Neural crest cell (in vitro differentiated cells): ENCODE measurements around the gene NEU2. TPM values are rescaled to one million over a fixed set of nuclear protein-coding genes. Genes with fewer than 3 reads are reported as not detected.

Experiments
- DNase-seq: peaks from one replicate; pipeline ENCODE4 v3.0.0; 2021; ENCODE audit warnings: low read depth, mixed read lengths, low spot score
- H3K27ac Mint-ChIP-seq: one replicate; pipeline ENCODE4 v1.8.0; 2021; ENCODE audit warnings: mild to moderate bottlenecking, mixed read lengths; ENCODE audit not compliant: unreplicated experiment
- H3K27me3 Mint-ChIP-seq: 2 replicates; pipeline ENCODE4 v1.8.0; 2021; ENCODE audit warnings: low read depth, mild to moderate bottlenecking, mixed read lengths
- H3K36me3 Mint-ChIP-seq: 2 replicates; pipeline ENCODE4 v1.8.0; 2021; ENCODE audit warnings: low read depth, mild to moderate bottlenecking, mixed read lengths
- H3K4me1 Mint-ChIP-seq: 2 replicates; pipeline ENCODE4 v1.8.0; 2021; ENCODE audit warnings: mixed read lengths
- H3K4me3 Mint-ChIP-seq: one replicate; pipeline ENCODE4 v1.8.0; 2021; ENCODE audit warnings: mild to moderate bottlenecking, mixed read lengths
- H3K9me3 Mint-ChIP-seq: 2 replicates; pipeline ENCODE4 v1.8.0; 2021; ENCODE audit warnings: mixed read lengths
- total RNA-seq: library from RNA; stranded (reverse); gene quantifications from 2 replicates; pipeline ENCODE4 v1.2.1, GENCODE V29; 2021
- TF ChIP-seq, protein P1 (sequence below): fragments of 200-600 bp; sonication (generic); conservative IDR thresholded peaks from 2 replicates; pipeline ENCODE4 v1.5.0; 2021; ENCODE audit warnings: antibody characterized with exemption, mild to moderate bottlenecking

Gene NEU2
- total RNA-seq, 1 donor from 2014 or later: not detected

DNA sequence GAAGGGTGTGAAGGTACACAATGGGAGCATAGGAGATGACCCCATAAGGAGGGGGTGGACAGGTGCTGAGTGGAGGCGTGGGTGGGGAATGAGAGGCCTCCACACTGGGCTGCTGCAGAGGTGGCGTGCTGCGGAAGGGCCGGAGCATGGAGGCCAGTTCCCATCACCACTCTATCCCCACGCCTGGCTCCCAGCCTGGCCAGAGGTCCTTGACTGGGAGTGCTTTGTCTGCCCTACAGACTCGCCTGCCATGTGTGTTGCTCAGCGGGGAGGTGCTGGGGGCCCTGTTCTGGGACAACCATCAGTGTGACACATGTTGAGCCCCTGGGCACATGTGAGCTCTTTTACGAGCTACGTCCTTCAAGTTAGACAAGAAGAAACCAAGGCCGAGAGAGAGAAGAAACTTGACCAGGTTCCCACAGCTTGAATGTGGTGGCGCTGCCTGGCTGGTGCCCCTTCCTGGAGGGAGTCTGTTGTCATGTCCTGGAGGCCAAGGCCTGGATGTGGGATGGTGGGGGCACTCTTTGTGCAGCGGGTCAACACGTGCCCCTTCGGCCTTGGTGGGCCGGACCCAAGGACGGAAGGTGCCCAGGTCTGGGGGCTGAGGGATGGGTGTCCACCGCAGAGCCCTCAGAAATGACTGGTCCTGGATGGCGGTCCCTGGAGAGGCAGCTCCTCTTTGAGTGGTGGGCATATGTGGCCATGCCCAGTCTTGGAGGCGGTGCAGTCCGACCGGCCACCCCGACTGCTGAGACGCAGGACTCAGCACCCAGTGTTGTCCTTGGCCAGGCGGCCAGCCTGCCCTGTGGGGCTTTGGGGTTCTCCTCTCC lies 26.5 kb downstream of the NEU2 start:
- Mint-ChIP-seq H3K27me3 (peaks cover 22% of the 10 kb centered on the region), H3K36me3 (no peaks in the 10 kb centered on the region), H3K4me3 (no peak overlapping the region), H3K9me3 (no peaks in the 10 kb centered on the region), H3K4me1 (peaks cover 24% of the 10 kb centered on the region), H3K27ac (no peak overlapping the region)
- DNase-seq: no peak
- TF ChIP-seq, protein P1, sequence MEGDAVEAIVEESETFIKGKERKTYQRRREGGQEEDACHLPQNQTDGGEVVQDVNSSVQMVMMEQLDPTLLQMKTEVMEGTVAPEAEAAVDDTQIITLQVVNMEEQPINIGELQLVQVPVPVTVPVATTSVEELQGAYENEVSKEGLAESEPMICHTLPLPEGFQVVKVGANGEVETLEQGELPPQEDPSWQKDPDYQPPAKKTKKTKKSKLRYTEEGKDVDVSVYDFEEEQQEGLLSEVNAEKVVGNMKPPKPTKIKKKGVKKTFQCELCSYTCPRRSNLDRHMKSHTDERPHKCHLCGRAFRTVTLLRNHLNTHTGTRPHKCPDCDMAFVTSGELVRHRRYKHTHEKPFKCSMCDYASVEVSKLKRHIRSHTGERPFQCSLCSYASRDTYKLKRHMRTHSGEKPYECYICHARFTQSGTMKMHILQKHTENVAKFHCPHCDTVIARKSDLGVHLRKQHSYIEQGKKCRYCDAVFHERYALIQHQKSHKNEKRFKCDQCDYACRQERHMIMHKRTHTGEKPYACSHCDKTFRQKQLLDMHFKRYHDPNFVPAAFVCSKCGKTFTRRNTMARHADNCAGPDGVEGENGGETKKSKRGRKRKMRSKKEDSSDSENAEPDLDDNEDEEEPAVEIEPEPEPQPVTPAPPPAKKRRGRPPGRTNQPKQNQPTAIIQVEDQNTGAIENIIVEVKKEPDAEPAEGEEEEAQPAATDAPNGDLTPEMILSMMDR: no peak

- no peaks in the 10 kb centered on the region for H3K9me3 Mint-ChIP-seq
- H3K27me3 Mint-ChIP-seq: peaks cover 17% of the 10 kb centered on the region
- no peaks in the 10 kb centered on the region for H3K36me3 Mint-ChIP-seq
- no peak overlapping the region for H3K4me3 Mint-ChIP-seq
- no peak overlapping the region for H3K27ac Mint-ChIP-seq
- no peak for DNase-seq
- TF ChIP-seq, protein P1: no peak
- H3K4me1 Mint-ChIP-seq: peaks cover 24% of the 10 kb centered on the region
Measured at GRCh38 chr2:233059547-233059796, 27.0 kb downstream of the NEU2 start.

- Mint-ChIP-seq H3K36me3 (no peaks in the 10 kb centered on the region), H3K27ac (peak within 1 kb of the TSS; percentile 27), H3K27me3 (peaks cover 12% of the 10 kb centered on the region), H3K4me1 (peaks cover 24% of the 10 kb centered on the region), H3K9me3 (no peaks in the 10 kb centered on the region), H3K4me3 (no peak within 1 kb of the TSS)
- no peak for DNase-seq
- TF ChIP-seq, protein P1: no peak
Measured at GRCh38 chr2:233059797-233060500, 27.5 kb downstream of the NEU2 start, which contains the start of gene INPP5D. TSS of gene INPP5D (plus strand) at chr2:233060342. CDS start at chr2:233060479, 137 bp downstream.

DNA sequence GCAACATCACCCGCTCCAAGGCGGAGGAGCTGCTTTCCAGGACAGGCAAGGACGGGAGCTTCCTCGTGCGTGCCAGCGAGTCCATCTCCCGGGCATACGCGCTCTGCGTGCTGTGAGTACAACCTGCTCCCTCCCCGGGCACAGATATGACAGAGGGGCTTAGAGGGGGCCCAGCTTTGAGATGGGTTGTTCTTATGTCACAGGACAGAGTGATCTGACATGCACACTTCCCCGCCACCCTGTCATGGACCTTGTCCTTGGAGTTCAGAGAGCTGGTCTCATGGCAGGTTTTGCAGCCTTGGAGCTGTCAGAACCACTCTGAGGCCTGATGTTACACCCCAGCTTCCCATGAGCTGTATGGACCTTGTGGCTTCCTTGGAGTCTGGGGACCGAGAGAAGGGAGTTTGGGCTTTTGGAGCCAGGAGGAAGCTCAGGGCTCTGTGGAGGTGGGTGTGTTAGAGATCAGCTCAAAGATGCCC lies 28.1 kb downstream of the NEU2 start:
- DNase-seq: no peak
- Mint-ChIP-seq H3K27me3 (peaks cover 6% of the 10 kb centered on the region), H3K27ac (no peak overlapping the region), H3K9me3 (no peaks in the 10 kb centered on the region), H3K4me1 (peaks cover 24% of the 10 kb centered on the region), H3K4me3 (no peak overlapping the region), H3K36me3 (no peaks in the 10 kb centered on the region)
- TF ChIP-seq, protein P1: no peak

- Mint-ChIP-seq H3K4me3 (no peak overlapping the region), H3K9me3 (no peaks in the 10 kb centered on the region), H3K36me3 (no peaks in the 10 kb centered on the region), H3K27me3 (peaks cover 2% of the 10 kb centered on the region), H3K27ac (peak overlapping the region; percentile 27), H3K4me1 (peaks cover 24% of the 10 kb centered on the region)
- DNase-seq: no peak
- TF ChIP-seq, protein P1: no peak
Measured at GRCh38 chr2:233060980-233061590, 28.6 kb downstream of the NEU2 start.
